ENCODE results near the gene DNPEP. TPM values are rescaled to one million over a fixed set of nuclear protein-coding genes. Genes with fewer than 3 reads are reported as not detected.

DNPEP gene
- total RNA-seq, 1 donor from 2014 or later = 19.8 TPM

DNA sequence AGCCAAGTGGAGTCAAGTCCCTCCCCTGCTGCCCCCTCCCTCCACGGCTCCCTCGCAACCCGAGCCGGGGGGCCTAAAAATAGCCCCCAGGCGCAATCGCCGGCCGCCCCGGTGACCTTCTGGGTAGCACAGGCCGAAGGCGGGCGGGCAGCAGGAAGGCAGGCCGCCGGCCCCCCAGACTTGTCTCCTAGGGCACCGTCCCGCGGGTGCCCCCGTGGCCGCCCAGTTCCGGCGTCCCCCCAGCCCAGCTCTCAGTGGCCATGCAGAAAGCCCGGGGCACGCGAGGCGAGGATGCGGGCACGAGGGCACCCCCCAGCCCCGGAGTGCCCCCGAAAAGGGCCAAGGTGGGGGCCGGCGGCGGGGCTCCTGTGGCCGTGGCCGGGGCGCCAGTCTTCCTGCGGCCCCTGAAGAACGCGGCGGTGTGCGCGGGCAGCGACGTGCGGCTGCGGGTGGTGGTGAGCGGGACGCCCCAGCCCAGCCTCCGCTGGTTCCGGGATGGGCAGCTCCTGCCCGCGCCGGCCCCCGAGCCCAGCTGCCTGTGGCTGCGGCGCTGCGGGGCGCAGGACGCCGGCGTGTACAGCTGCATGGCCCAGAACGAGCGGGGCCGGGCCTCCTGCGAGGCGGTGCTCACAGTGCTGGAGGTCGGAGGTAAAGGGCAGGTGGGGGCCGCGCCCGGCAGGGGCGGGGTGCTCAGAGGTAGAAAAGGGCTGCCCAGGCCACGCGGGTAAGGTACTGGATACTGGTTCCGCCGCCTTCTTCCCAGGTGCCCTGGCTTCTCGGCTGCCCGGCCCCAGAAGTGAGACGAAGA is 47.2 kb upstream of the DNPEP start, which contains the start of gene SPEG:
TSS of gene SPEG (plus strand) at position 126 of the 808 bp plus-strand sequence. CDS start at position 261, 135 bp downstream.
- Mint-ChIP-seq H3K4me1 (ENCODE audit: low read depth, unreplicated experiment) (peaks cover 13% of the 10 kb centered on the region), H3K36me3 (ENCODE audit: unreplicated experiment) (no peaks in the 10 kb centered on the region), H3K27ac (ENCODE audit: unreplicated experiment) (no peak within 1 kb of the TSS), H3K27me3 (ENCODE audit: unreplicated experiment) (peaks cover 11% of the 10 kb centered on the region), H3K9me3 (ENCODE audit: unreplicated experiment) (peaks cover 9% of the 10 kb centered on the region), H3K4me3 (ENCODE audit: unreplicated experiment) (peak within 1 kb of the TSS; percentile 42)
- DNase-seq = no peak
- TF ChIP-seq, protein P1, sequence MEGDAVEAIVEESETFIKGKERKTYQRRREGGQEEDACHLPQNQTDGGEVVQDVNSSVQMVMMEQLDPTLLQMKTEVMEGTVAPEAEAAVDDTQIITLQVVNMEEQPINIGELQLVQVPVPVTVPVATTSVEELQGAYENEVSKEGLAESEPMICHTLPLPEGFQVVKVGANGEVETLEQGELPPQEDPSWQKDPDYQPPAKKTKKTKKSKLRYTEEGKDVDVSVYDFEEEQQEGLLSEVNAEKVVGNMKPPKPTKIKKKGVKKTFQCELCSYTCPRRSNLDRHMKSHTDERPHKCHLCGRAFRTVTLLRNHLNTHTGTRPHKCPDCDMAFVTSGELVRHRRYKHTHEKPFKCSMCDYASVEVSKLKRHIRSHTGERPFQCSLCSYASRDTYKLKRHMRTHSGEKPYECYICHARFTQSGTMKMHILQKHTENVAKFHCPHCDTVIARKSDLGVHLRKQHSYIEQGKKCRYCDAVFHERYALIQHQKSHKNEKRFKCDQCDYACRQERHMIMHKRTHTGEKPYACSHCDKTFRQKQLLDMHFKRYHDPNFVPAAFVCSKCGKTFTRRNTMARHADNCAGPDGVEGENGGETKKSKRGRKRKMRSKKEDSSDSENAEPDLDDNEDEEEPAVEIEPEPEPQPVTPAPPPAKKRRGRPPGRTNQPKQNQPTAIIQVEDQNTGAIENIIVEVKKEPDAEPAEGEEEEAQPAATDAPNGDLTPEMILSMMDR (IDR thresholded peaks at IDR 0.05; ENCODE audit: partially characterized antibody, unreplicated experiment) = no peak

GRCh38 chr2:219434468-219434717 is 46.7 kb upstream of the DNPEP start:
- Mint-ChIP-seq H3K4me1 (ENCODE audit: low read depth, unreplicated experiment) (peaks cover 14% of the 10 kb centered on the region), H3K9me3 (ENCODE audit: unreplicated experiment) (peaks cover 9% of the 10 kb centered on the region), H3K4me3 (ENCODE audit: unreplicated experiment) (peak overlapping the region; percentile 42), H3K36me3 (ENCODE audit: unreplicated experiment) (no peaks in the 10 kb centered on the region), H3K27me3 (ENCODE audit: unreplicated experiment) (peaks cover 10% of the 10 kb centered on the region), H3K27ac (ENCODE audit: unreplicated experiment) (no peak overlapping the region)
- TF ChIP-seq, protein P1 (IDR thresholded peaks at IDR 0.05; ENCODE audit: partially characterized antibody, unreplicated experiment) = no peak
- DNase-seq = no peak

GRCh38 chr2:219433666-219434467 is 46.2 kb upstream of the DNPEP start:
- Mint-ChIP-seq H3K4me1 (ENCODE audit: low read depth, unreplicated experiment) (peaks cover 14% of the 10 kb centered on the region), H3K4me3 (ENCODE audit: unreplicated experiment) (peak overlapping the region; percentile 42), H3K27ac (ENCODE audit: unreplicated experiment) (no peak overlapping the region), H3K27me3 (ENCODE audit: unreplicated experiment) (peaks cover 10% of the 10 kb centered on the region), H3K9me3 (ENCODE audit: unreplicated experiment) (peaks cover 9% of the 10 kb centered on the region), H3K36me3 (ENCODE audit: unreplicated experiment) (no peaks in the 10 kb centered on the region)
- TF ChIP-seq, protein P1 (IDR thresholded peaks at IDR 0.05; ENCODE audit: partially characterized antibody, unreplicated experiment) = peak; percentile 35
- peak; percentile 69 for DNase-seq

DNA sequence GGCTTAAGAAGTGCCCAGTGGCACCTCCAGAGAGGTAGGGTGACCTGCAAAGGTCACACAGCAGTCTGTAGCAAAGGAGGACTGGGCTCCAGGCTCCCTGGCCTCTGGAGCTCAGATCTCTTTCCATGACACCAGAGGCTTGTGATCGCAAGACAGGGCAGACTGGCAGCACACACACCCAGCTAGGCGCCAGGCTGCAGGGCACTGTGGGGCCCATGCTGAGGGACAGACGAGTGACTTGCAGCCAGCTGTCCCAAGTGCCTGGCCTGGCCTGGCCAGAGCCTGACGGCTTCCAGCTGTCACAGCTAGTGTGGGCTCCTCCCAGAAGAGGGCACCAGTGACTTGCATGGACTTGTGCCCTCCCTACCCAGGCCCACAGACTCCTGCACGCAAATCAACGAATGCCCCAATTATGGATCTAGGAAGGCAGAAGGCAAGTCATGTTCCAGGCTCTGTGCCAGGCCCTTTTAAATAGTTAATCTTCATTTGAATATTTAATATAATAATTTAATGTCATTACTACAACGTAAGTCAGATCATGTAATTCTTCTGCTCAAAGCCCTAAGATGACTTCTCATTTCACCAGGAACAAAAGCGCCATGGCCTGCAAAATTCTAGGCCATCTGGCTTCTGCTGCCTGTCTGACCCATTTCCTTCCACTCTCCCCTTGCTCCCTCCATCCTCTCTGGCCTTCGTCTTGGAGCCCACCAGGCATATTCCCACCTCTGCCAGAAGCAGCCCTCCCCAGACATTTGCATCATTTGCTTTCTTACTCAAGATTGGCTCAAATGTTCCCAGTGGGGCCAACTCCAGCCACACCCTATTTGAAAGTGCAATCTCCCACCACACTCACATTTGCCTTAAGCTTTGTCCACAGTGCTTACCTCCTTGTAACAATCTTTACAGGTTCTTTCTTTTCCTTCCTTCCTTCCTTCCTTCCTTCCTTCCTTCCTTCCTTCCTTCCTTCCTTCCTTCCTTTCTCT is 43.2 kb upstream of the DNPEP start:
- Mint-ChIP-seq H3K9me3 (ENCODE audit: unreplicated experiment) (peaks cover 9% of the 10 kb centered on the region), H3K27me3 (ENCODE audit: unreplicated experiment) (peaks cover 13% of the 10 kb centered on the region), H3K36me3 (ENCODE audit: unreplicated experiment) (no peaks in the 10 kb centered on the region), H3K27ac (ENCODE audit: unreplicated experiment) (no peak overlapping the region), H3K4me1 (ENCODE audit: low read depth, unreplicated experiment) (peaks cover 14% of the 10 kb centered on the region), H3K4me3 (ENCODE audit: unreplicated experiment) (no peak overlapping the region)
- TF ChIP-seq, protein P1 (IDR thresholded peaks at IDR 0.05; ENCODE audit: partially characterized antibody, unreplicated experiment) = no peak
- no peak for DNase-seq

Data from glutamatergic neuron (in vitro differentiated cells).